Omental fat pad (tissue), 4 donors: ENCODE results near the gene KLHL22. TPM values are rescaled to one million over a fixed set of nuclear protein-coding genes. Genes with fewer than 3 reads are reported as not detected.
"Not testable (repeated sequence)": the region's sequence is repeated elsewhere in the genome, so short reads cannot be mapped to it uniquely, and the experiment has no call there.

Experiments
- ATAC-seq: fragments of 150-250 bp; one replicate; pipeline ENCODE4 v1.9.1; 2016; ENCODE audit warnings: mild to moderate bottlenecking, moderate library complexity; ENCODE audit not compliant: low FRiP score
- DNase-seq: peaks from one replicate; pipeline ENCODE4 v3.0.0-alpha.2; 2019; ENCODE audit warnings: low spot score
- CTCF ChIP-seq, 3 donors: fragments of 450-650 bp; IDR thresholded peaks; one replicate each; pipeline ENCODE4 v1.5.1; 2016 to 2017; ENCODE audit warnings: antibody characterized with exemption in 3 of 3, mild to moderate bottlenecking in 3 of 3, moderate library complexity in 2 of 3
- total RNA-seq, 4 donors: library from RNA; depleted of rRNA; stranded (reverse); fragments of >200 nt; gene quantifications; one replicate each; pipeline ENCODE4 v1.1.0, GENCODE V29; 2016

The KLHL22 gene
- total RNA-seq, 4 donors from 2014 or later: 19.8 to 45.0 (median 32.9) TPM

- TF ChIP-seq CTCF (IDR thresholded peaks at IDR 0.05): no peak
- no peak for DNase-seq
- no peak for ATAC-seq
These were observed 37.9 kb downstream of the KLHL22 start for GRCh38 chr22:20457506-20458240.

GRCh38 chr22:20456722-20457076 lies 38.9 kb downstream of the KLHL22 start:
- ATAC-seq (no peak), DNase-seq (no peak)
- TF ChIP-seq CTCF (IDR thresholded peaks at IDR 0.05): no peak

- peak; percentile 80 for ATAC-seq
- TF ChIP-seq CTCF (IDR thresholded peaks at IDR 0.05): peak in 1 of 3 donors; percentile 63
- DNase-seq: no peak
These were observed 39.4 kb downstream of the KLHL22 start for GRCh38 chr22:20456064-20456721.

GRCh38 chr22:20455709-20456063 lies 39.9 kb downstream of the KLHL22 start:
- DNase-seq: no peak
- no peak for TF ChIP-seq CTCF (IDR thresholded peaks at IDR 0.05)

GRCh38 chr22:20453222-20453621 lies 42.4 kb downstream of the KLHL22 start:
- no peak for TF ChIP-seq CTCF (IDR thresholded peaks at IDR 0.05)
- no peak for DNase-seq
- no peak for ATAC-seq

More at GRCh38 chr22:20455709-20456063, 39.9 kb downstream of the KLHL22 start:
- ATAC-seq: no peak

- no peak for DNase-seq
- TF ChIP-seq CTCF (IDR thresholded peaks at IDR 0.05): no peak
- ATAC-seq: no peak
These were observed 43.7 kb downstream of the KLHL22 start for GRCh38 chr22:20451920-20452319.

- not testable (repeated sequence) for ATAC-seq, DNase-seq
These were observed 44.3 kb downstream of the KLHL22 start for GRCh38 chr22:20451129-20451778.
